ENCODE measurements around the gene EPB41L3.
"Not testable (repeated sequence)": the region's sequence is repeated elsewhere in the genome, so short reads cannot be mapped to it uniquely, and the experiment has no call there.

The EPB41L3 gene

GRCh38 chr18:5490753-5491480, 52.9 kb downstream of the EPB41L3 start:
- no peak for DNase-seq

- no peak for DNase-seq
These were observed 55.0 kb downstream of the EPB41L3 start for GRCh38 chr18:5488844-5489243.

GRCh38 chr18:5488044-5488443, 55.8 kb downstream of the EPB41L3 start:
- not testable (repeated sequence) for DNase-seq

GRCh38 chr18:5484526-5484925, 59.3 kb downstream of the EPB41L3 start:
- DNase-seq: no peak

GRCh38 chr18:5481621-5482020, 62.2 kb downstream of the EPB41L3 start:
- DNase-seq: no peak

- DNase-seq: no peak
These were observed 65.5 kb downstream of the EPB41L3 start for GRCh38 chr18:5478261-5478660.

GRCh38 chr18:5476961-5477800, 66.6 kb downstream of the EPB41L3 start:
- no peak for DNase-seq

- no peak for DNase-seq
These were observed 68.5 kb downstream of the EPB41L3 start for GRCh38 chr18:5475267-5475666.

GRCh38 chr18:5469340-5469739, 74.5 kb downstream of the EPB41L3 start:
- DNase-seq: no peak

- DNase-seq: no peak
These were observed 75.4 kb downstream of the EPB41L3 start for GRCh38 chr18:5468394-5468793.

GRCh38 chr18:5467671-5468070, 76.1 kb downstream of the EPB41L3 start:
- DNase-seq: no peak

- no peak for DNase-seq
These were observed 77.5 kb downstream of the EPB41L3 start for GRCh38 chr18:5466256-5466655.

- DNase-seq: no peak
These were observed 79.5 kb downstream of the EPB41L3 start for GRCh38 chr18:5464251-5464650.

GRCh38 chr18:5463831-5464230, 80.0 kb downstream of the EPB41L3 start:
- no peak for DNase-seq

- no peak for DNase-seq
These were observed 80.4 kb downstream of the EPB41L3 start for GRCh38 chr18:5463390-5463789.

GRCh38 chr18:5462227-5462626, 81.6 kb downstream of the EPB41L3 start:
- DNase-seq: no peak

- DNase-seq: no peak
These were observed 82.8 kb downstream of the EPB41L3 start for GRCh38 chr18:5461041-5461440.

- no peak for DNase-seq
These were observed 86.3 kb downstream of the EPB41L3 start for GRCh38 chr18:5457462-5457957.

GRCh38 chr18:5456577-5457461, 87.0 kb downstream of the EPB41L3 start:
- DNase-seq: peak; percentile 47 to 49

GRCh38 chr18:5455674-5456073, 88.1 kb downstream of the EPB41L3 start:
- no peak for DNase-seq

GRCh38 chr18:5452943-5453443, 90.8 kb downstream of the EPB41L3 start:
- no peak for DNase-seq

GRCh38 chr18:5451871-5452270, 91.9 kb downstream of the EPB41L3 start:
- no peak for DNase-seq

- no peak for DNase-seq
These were observed 92.6 kb downstream of the EPB41L3 start for GRCh38 chr18:5451150-5451549.
